Measurements from ENCODE around the gene ATP6V1B1. TPM values are rescaled to one million over a fixed set of nuclear protein-coding genes. Genes with fewer than 3 reads are reported as not detected.

ATP6V1B1 gene
- total RNA-seq, 2 experiments from 2014 or later, result not detected

DNA sequence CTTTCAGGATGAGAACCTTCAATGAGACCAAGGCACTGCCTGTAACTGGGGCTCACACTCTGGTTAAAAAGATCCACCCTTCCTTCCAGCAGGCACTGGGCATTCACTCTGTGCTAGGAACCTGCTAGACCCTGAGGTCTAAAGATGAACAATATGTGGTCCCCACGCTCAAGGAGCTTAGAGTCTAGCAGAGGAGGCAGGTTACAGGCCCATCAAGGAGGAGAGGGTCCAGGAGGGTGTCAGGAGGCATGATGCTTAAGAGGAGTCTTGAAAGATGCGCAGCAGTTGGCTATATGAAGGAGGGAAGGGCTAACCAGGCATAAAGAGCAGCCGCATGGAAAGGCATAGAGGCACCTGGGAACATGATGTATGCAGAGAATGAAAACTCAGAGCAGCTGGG is 47.3 kb downstream of the ATP6V1B1 start:
- Mint-ChIP-seq H3K4me1 (ENCODE audit: low read depth) (peaks cover 21% of the 10 kb centered on the region), H3K4me3 (no peak overlapping the region), H3K27ac (no peak overlapping the region), H3K9me3 (no peaks in the 10 kb centered on the region), H3K27me3 (no peaks in the 10 kb centered on the region), H3K36me3 (ENCODE audit: low read depth) (peaks cover 22% of the 10 kb centered on the region)
- no peaks in the 10 kb centered on the region for H3K9me3 ChIP-seq (ENCODE audit: control insufficient read depth in 1 of 2, insufficient read depth in 1 of 2, low read length in 2 of 2)
- no peak for ATAC-seq (ENCODE audit: poor library complexity)
- DNase-seq, result no peak
- intact Hi-C loops (cut with DNase I, micrococcal nuclease), result no loop called here
- POLR2A ChIA-PET, result no interaction called here
- TF ChIP-seq, protein P1, sequence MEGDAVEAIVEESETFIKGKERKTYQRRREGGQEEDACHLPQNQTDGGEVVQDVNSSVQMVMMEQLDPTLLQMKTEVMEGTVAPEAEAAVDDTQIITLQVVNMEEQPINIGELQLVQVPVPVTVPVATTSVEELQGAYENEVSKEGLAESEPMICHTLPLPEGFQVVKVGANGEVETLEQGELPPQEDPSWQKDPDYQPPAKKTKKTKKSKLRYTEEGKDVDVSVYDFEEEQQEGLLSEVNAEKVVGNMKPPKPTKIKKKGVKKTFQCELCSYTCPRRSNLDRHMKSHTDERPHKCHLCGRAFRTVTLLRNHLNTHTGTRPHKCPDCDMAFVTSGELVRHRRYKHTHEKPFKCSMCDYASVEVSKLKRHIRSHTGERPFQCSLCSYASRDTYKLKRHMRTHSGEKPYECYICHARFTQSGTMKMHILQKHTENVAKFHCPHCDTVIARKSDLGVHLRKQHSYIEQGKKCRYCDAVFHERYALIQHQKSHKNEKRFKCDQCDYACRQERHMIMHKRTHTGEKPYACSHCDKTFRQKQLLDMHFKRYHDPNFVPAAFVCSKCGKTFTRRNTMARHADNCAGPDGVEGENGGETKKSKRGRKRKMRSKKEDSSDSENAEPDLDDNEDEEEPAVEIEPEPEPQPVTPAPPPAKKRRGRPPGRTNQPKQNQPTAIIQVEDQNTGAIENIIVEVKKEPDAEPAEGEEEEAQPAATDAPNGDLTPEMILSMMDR (IDR thresholded peaks at IDR 0.05), result no peak
- H3K4me3 ChIP-seq (ENCODE audit: low read length), result no peak overlapping the region
- peaks cover 24% of the 10 kb centered on the region for H3K4me1 ChIP-seq (ENCODE audit: insufficient read depth, low read length)
- CTCF ChIA-PET, result interaction anchor here (0.9 kb wide), 2 partner anchors 11 to 18 kb away, joined by 4 to 5 read pairs; partner anchors contain the start of gene TEX261
- no peak overlapping the region for H3K27ac ChIP-seq (ENCODE audit: low read depth in 1 of 2, low read length in 2 of 2)
- H3K27me3 ChIP-seq (ENCODE audit: control insufficient read depth in 1 of 2, insufficient read depth in 2 of 2, low read length in 2 of 2), result no peaks in the 10 kb centered on the region
- H3K36me3 ChIP-seq (ENCODE audit: insufficient read depth, low read length), result peaks cover 25% of the 10 kb centered on the region

DNA sequence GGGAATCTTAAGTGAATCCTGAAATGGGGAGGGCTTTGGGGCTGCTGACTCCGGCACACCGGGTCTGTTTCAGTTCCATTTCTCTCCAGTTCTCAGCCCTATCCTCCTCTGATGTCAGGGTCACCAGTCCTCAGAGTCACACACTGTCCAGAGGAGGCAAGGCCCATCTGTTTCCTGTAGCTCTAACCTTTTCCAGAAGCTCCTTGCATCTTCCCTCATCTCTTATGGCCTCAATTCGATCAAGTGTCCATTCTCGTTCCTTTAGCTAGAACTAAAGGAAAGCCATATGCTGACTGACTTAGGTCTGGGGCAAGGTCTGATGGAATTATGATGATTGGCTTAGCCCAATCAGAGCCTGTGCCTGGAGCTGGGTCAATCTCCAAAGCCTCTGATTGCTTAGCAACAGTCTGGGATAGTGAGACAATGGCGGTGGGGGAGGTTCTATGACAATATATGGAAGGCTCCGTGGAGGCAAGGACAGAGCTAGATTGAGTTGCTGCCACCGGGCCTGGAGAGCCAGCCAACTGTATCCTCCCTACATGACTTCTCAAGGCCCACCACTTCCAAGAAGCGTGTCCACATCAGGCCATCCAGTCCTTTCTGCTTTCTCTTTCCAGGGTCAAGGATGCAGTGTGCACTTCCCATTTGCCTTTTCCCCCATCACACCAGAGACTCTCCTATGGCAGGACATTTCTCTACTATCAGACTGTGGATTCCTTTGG is 48.0 kb downstream of the ATP6V1B1 start:
- H3K36me3 Mint-ChIP-seq (ENCODE audit: low read depth), result peaks cover 28% of the 10 kb centered on the region
- Histone ChIP-seq H3K4me1 (ENCODE audit: insufficient read depth, low read length) (peaks cover 18% of the 10 kb centered on the region), H3K36me3 (ENCODE audit: insufficient read depth, low read length) (peaks cover 32% of the 10 kb centered on the region), H3K4me3 (ENCODE audit: low read length) (no peak overlapping the region), H3K27ac (ENCODE audit: low read depth in 1 of 2, low read length in 2 of 2) (no peak overlapping the region), H3K27me3 (ENCODE audit: control insufficient read depth in 1 of 2, insufficient read depth in 2 of 2, low read length in 2 of 2) (no peaks in the 10 kb centered on the region), H3K9me3 (ENCODE audit: control insufficient read depth in 1 of 2, insufficient read depth in 1 of 2, low read length in 2 of 2) (no peaks in the 10 kb centered on the region)
- POLR2A ChIA-PET, result interaction anchor here (1.2 to 1.4 kb wide), 2 partner anchors 10 to 18 kb away, joined by 4 read pairs; no protein-coding TSS in a partner anchor
- H3K4me1 Mint-ChIP-seq (ENCODE audit: low read depth), result peaks cover 21% of the 10 kb centered on the region
- CTCF ChIA-PET, result interaction anchor here (0.9 to 1.6 kb wide), 4 partner anchors 10 to 20 kb away, joined by 4 to 11 read pairs (median 7); partner anchors contain the start of gene TEX261
- intact Hi-C loops (cut with DNase I, micrococcal nuclease), result loop anchor here (2.0 kb wide), 1 partner anchor 17 kb away; no protein-coding TSS in a partner anchor
- TF ChIP-seq, protein P1 (IDR thresholded peaks at IDR 0.05), result no peak
- no peak overlapping the region for H3K4me3 Mint-ChIP-seq
- H3K9me3 Mint-ChIP-seq, result no peaks in the 10 kb centered on the region
- ATAC-seq (ENCODE audit: poor library complexity) (no peak), DNase-seq (no peak)
- H3K27ac Mint-ChIP-seq, result no peak overlapping the region
- H3K27me3 Mint-ChIP-seq, result no peaks in the 10 kb centered on the region

DNA sequence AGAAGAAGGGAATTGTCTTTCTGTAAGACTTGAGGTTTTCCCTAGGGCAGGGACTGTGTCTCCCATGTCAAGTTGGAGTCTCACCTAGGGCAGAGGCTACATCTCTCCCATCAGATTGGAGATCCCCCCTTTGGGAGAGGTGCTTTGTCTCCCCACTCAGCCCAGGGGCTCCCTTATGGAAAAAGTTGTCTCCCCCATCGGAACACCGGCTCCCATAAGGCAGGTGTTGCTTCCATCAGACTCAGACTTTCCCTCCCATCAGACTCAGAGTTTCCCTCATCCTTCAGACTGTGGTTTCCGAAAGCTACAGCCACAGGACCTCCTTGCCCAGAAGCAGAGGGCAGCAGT is 48.5 kb downstream of the ATP6V1B1 start:
- Mint-ChIP-seq H3K4me3 (no peak overlapping the region), H3K9me3 (no peaks in the 10 kb centered on the region), H3K27me3 (no peaks in the 10 kb centered on the region), H3K27ac (no peak overlapping the region), H3K36me3 (ENCODE audit: low read depth) (peaks cover 34% of the 10 kb centered on the region), H3K4me1 (ENCODE audit: low read depth) (peaks cover 22% of the 10 kb centered on the region)
- TF ChIP-seq, protein P1 (IDR thresholded peaks at IDR 0.05), result no peak
- H3K27ac ChIP-seq (ENCODE audit: low read depth in 1 of 2, low read length in 2 of 2), result no peak overlapping the region
- intact Hi-C loops (cut with DNase I, micrococcal nuclease), result loop anchor here (2.0 kb wide), 1 partner anchor 17 kb away; no protein-coding TSS in a partner anchor
- CTCF ChIA-PET, result interaction anchor here (0.6 to 1.7 kb wide), 13 partner anchors 8 to 691 kb away, joined by 3 to 25 read pairs (median 8); partner anchors contain the start of genes SNRPG and TEX261
- no peak overlapping the region for H3K4me3 ChIP-seq (ENCODE audit: low read length)
- no peaks in the 10 kb centered on the region for H3K9me3 ChIP-seq (ENCODE audit: control insufficient read depth in 1 of 2, insufficient read depth in 1 of 2, low read length in 2 of 2)
- DNase-seq, result no peak
- POLR2A ChIA-PET, result interaction anchor here (0.8 to 1.4 kb wide), 3 partner anchors 11 to 17 kb away, joined by 3 to 4 read pairs (median 4); no protein-coding TSS in a partner anchor
- no peaks in the 10 kb centered on the region for H3K27me3 ChIP-seq (ENCODE audit: control insufficient read depth in 1 of 2, insufficient read depth in 2 of 2, low read length in 2 of 2)
- peaks cover 37% of the 10 kb centered on the region for H3K36me3 ChIP-seq (ENCODE audit: insufficient read depth, low read length)
- peaks cover 13% of the 10 kb centered on the region for H3K4me1 ChIP-seq (ENCODE audit: insufficient read depth, low read length)
- ATAC-seq (ENCODE audit: poor library complexity), result no peak

Measured in CD4-positive, alpha-beta T cell (primary cell).